ENCODE results near the gene ZNRF4. TPM values are rescaled to one million over a fixed set of nuclear protein-coding genes. Genes with fewer than 3 reads are reported as not detected.
A peak's percentile ranks its signal among the peaks of the same experiment; 100 is the strongest.
"Not testable (repeated sequence)": the region's sequence is repeated elsewhere in the genome, so short reads cannot be mapped to it uniquely, and the experiment has no call there.

Gene ZNRF4
- total RNA-seq, 1 experiment from 2014 or later: not detected

DNA sequence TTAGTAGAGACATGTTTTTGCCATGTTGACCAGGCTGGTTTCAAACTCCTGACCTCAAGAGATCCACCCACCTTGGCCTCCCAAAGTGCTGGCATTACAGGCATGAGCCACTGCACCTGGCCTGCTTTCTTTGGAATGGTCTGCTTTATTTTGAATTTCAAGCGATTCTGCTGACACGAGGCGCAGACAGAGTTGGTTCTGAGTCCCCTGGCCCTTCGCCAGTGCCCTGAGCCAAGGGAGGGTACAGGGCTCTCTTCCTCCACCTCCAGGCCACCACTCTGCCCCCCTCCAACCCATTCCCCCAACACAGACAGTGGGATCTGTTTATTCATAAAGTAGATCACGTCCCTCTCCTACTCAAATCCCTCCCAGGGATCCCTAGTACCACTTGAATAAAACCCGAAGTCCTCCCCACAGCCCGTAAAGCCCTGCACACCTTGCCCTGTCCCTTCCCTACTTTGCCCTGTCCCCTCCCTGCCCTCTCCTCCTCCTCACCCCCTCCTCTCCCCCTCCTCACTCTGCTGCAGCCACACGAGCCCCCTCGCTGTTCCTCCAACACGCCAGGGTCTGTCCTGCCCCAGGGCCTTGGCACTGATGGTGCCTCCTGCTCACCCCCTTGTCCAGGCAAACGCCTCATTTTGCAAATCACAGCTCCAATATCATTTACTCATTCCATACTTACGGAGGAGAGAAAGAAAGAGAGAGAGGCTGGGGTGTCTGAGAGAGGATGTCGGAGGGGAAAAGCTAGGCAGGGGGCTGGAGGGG is 22.4 kb downstream of the ZNRF4 start:
- Histone ChIP-seq H3K9me3 (replicated peaks) (no peaks in the 10 kb centered on the region), H3K4me1 (no peaks in the 10 kb centered on the region), H3K36me3 (no peaks in the 10 kb centered on the region), H3K27ac (no peak overlapping the region), H3K27me3 (peaks cover 3% of the 10 kb centered on the region; the same call in 1 of the 2 replicates), H3K4me3 (no peak overlapping the region)
- no peak for DNase-seq

DNA sequence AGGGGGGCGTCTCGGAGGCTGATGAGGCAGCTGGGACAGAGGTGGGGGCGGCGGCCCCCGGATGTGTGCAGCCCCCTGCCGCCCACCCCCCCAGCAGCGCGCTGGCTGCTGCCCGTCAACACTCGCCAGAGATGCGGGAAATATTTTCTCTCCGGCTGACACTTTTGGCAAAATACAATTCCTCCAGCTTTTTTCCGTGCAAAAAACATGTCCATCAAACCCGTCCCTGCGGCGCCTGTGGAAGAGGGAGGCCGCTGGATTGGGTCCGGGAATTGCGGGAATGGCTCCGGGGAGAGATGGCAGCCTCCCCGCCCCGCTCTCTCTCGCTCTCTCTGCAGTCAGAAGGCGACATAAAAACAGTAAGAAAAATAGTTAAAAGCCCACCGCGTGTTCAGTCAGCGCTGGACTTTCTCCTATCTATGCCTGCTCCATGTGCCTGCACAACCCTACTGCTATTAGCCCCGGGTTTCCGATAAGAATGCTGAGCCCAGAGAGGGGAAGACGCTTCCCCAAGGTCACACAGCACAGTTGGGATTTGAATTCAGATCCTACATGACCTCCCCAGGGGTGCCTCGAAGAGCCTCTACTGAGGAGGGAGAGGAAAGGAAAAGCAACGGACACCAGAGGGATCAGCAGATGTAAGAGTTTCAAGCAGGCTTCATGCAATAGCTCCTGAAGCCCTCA is 23.2 kb downstream of the ZNRF4 start:
- no peak for DNase-seq
- Histone ChIP-seq H3K36me3 (no peaks in the 10 kb centered on the region), H3K4me3 (no peak overlapping the region), H3K4me1 (no peaks in the 10 kb centered on the region), H3K27ac (no peak overlapping the region), H3K9me3 (replicated peaks) (no peaks in the 10 kb centered on the region), H3K27me3 (peaks cover 3% of the 10 kb centered on the region; the same call in 1 of the 2 replicates)

DNA sequence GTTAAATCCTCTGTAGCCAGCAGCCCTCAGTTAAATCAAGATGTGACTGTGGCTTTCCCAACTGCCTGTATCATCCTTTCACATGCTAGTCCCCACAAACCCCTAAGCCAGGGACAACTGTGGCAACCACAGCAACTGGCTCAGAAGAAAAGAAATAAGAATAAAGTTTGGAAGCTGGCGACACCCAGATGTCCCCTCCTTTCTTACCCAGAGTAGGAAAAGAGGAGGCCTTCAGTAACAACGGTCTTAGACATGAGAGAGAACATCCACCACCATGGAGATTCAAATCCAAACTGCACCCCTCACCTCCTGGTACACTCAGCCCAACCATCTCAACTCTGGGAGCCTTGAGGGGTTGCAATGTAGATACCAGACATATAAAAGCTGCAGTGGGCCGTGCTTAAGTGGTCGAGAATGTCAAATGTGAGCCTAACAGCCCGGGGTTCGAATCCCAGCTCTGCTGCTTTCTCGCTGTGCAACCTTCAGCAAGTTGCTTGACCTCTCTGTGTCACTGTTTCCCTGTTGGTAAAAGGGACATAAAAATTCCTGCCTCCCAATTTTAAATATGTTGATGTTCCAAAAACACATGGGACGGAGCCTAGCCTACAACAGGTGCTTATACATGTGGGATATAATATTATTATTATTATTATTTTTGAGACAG is 23.8 kb downstream of the ZNRF4 start:
- peaks cover 3% of the 10 kb centered on the region; the same call in 1 of the 2 replicates for H3K27me3 ChIP-seq
- no peaks in the 10 kb centered on the region for H3K9me3 ChIP-seq (replicated peaks)
- DNase-seq: no peak
- H3K27ac ChIP-seq: no peak overlapping the region
- no peak overlapping the region for H3K4me3 ChIP-seq
- H3K36me3 ChIP-seq: no peaks in the 10 kb centered on the region
- H3K4me1 ChIP-seq: no peaks in the 10 kb centered on the region

- H3K27me3 ChIP-seq: peaks cover 3% of the 10 kb centered on the region; the same call in 1 of the 2 replicates
- no peaks in the 10 kb centered on the region for H3K4me1 ChIP-seq
- no peak overlapping the region for H3K4me3 ChIP-seq
- H3K9me3 ChIP-seq (replicated peaks): no peaks in the 10 kb centered on the region
- no peak for DNase-seq
- no peaks in the 10 kb centered on the region for H3K36me3 ChIP-seq
- H3K27ac ChIP-seq: no peak overlapping the region
Observed at GRCh38 chr19:5479958-5480357, 24.7 kb downstream of the ZNRF4 start.

GRCh38 chr19:5480427-5480836 is 25.2 kb downstream of the ZNRF4 start:
- no peak overlapping the region for H3K4me3 ChIP-seq
- no peak overlapping the region for H3K27ac ChIP-seq
- DNase-seq: peak; percentile 24 to 56
- no peaks in the 10 kb centered on the region for H3K9me3 ChIP-seq (replicated peaks)
- no peaks in the 10 kb centered on the region for H3K4me1 ChIP-seq
- H3K27me3 ChIP-seq: peaks cover 3% of the 10 kb centered on the region; the same call in 1 of the 2 replicates
- no peaks in the 10 kb centered on the region for H3K36me3 ChIP-seq

GRCh38 chr19:5481957-5482356 is 26.7 kb downstream of the ZNRF4 start:
- Histone ChIP-seq H3K4me3 (no peak overlapping the region), H3K27me3 (peaks cover 3% of the 10 kb centered on the region; the same call in 1 of the 2 replicates), H3K4me1 (no peaks in the 10 kb centered on the region), H3K36me3 (no peaks in the 10 kb centered on the region), H3K9me3 (replicated peaks) (no peaks in the 10 kb centered on the region), H3K27ac (no peak overlapping the region)
- DNase-seq: no peak

GRCh38 chr19:5484398-5485285 is 29.4 kb downstream of the ZNRF4 start:
- no peak for DNase-seq
- no peaks in the 10 kb centered on the region for H3K36me3 ChIP-seq
- no peaks in the 10 kb centered on the region for H3K4me1 ChIP-seq

GRCh38 chr19:5485286-5485636 is 30.0 kb downstream of the ZNRF4 start:
- H3K9me3 ChIP-seq (replicated peaks): no peaks in the 10 kb centered on the region
- no peaks in the 10 kb centered on the region for H3K36me3 ChIP-seq
- no peak overlapping the region for H3K27ac ChIP-seq
- H3K27me3 ChIP-seq: no peaks in the 10 kb centered on the region; the same call in 1 of the 2 replicates
- no peak overlapping the region for H3K4me3 ChIP-seq
- DNase-seq: no peak
- H3K4me1 ChIP-seq: no peaks in the 10 kb centered on the region

More at GRCh38 chr19:5484398-5485285, 29.4 kb downstream of the ZNRF4 start:
- no peak overlapping the region for H3K4me3 ChIP-seq
- H3K27ac ChIP-seq: no peak overlapping the region
- no peaks in the 10 kb centered on the region; the same call in 1 of the 2 replicates for H3K27me3 ChIP-seq
- H3K9me3 ChIP-seq (replicated peaks): no peaks in the 10 kb centered on the region

- H3K27ac ChIP-seq; DNase-seq; H3K4me1 ChIP-seq; H3K36me3 ChIP-seq; H3K4me3 ChIP-seq; H3K27me3 ChIP-seq; H3K9me3 ChIP-seq (replicated peaks): not testable (repeated sequence)
Observed at GRCh38 chr19:5485658-5486057, 30.4 kb downstream of the ZNRF4 start.

GRCh38 chr19:5487222-5487621 is 32.0 kb downstream of the ZNRF4 start:
- no peak overlapping the region for H3K4me3 ChIP-seq
- peaks cover 7% of the 10 kb centered on the region; the same call in 1 of the 2 replicates for H3K27me3 ChIP-seq
- H3K36me3 ChIP-seq: no peaks in the 10 kb centered on the region
- no peaks in the 10 kb centered on the region for H3K4me1 ChIP-seq
- no peak overlapping the region for H3K27ac ChIP-seq
- no peaks in the 10 kb centered on the region for H3K9me3 ChIP-seq (replicated peaks)
- DNase-seq: no peak

GRCh38 chr19:5489551-5489950 is 34.3 kb downstream of the ZNRF4 start:
- H3K9me3 ChIP-seq (replicated peaks): no peaks in the 10 kb centered on the region
- no peaks in the 10 kb centered on the region for H3K4me1 ChIP-seq
- DNase-seq: no peak
- H3K36me3 ChIP-seq: no peaks in the 10 kb centered on the region
- H3K27ac ChIP-seq: no peak overlapping the region
- H3K27me3 ChIP-seq: peaks cover 21% of the 10 kb centered on the region
- no peak overlapping the region for H3K4me3 ChIP-seq

- Histone ChIP-seq H3K9me3 (replicated peaks) (no peaks in the 10 kb centered on the region), H3K4me1 (no peaks in the 10 kb centered on the region), H3K27me3 (peaks cover 21% of the 10 kb centered on the region), H3K36me3 (no peaks in the 10 kb centered on the region), H3K4me3 (no peak overlapping the region), H3K27ac (no peak overlapping the region)
- DNase-seq: no peak
Observed at GRCh38 chr19:5491565-5491964, 36.3 kb downstream of the ZNRF4 start.

DNA sequence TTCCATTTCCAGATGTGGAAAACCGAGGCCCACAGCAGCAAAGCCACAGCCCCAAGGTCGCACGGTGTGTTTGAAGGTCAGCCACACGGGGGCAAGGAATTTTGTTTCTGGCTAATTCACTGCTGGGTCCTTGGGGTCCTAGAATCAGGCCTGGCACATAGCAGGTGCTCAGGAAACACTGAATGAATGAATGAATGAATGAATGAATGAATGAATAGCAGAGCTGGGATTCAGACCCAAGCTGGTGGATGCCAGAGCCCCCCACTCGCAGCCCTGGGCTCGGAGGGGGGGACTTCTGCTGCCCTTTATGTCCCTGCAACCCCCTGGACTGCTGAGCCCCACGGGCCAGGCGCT is 37.0 kb downstream of the ZNRF4 start:
- no peak overlapping the region for H3K4me3 ChIP-seq
- no peaks in the 10 kb centered on the region for H3K9me3 ChIP-seq (replicated peaks)
- no peaks in the 10 kb centered on the region for H3K36me3 ChIP-seq
- peaks cover 21% of the 10 kb centered on the region for H3K27me3 ChIP-seq
- no peak for DNase-seq
- no peaks in the 10 kb centered on the region for H3K4me1 ChIP-seq
- H3K27ac ChIP-seq: no peak overlapping the region

DNA sequence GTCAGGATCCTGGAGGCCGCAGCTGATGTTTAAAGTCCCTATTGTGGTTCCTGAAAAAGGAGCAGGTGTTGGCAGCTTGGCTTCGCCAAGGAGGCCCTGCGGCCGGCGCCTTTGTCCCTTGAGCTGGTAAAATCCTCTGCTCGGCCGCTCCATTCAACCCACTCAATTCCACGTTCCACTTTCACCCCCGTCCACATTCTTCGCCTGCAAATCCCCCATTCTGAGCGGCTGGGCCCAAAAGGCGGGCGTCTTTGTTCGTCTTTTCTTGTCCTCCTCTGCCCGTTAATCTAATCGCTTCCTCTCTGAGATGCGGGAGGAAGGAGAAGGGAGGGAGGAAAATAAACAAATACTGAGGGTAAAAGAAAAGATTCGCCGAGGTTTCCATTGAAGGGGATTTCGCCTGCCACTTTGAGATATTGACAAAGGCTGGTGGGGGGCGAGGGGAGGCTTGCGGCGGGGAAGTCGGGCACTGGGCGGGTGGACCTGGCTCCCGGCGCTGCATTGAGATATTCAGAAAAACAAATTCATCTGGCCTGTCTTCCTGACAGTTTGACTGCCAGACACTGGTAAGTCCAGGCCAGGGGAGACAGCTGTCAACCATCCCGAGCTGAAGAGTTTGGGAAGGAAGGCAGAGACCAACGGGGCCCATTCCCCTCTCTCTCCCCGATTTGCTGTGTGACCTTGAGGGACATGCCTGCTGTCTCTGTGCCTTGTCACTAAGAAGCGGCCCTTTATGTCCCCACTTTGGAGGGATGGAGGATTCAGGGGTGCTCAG is 37.6 kb downstream of the ZNRF4 start:
- Histone ChIP-seq H3K4me3 (no peak overlapping the region), H3K36me3 (no peaks in the 10 kb centered on the region), H3K27me3 (peaks cover 21% of the 10 kb centered on the region), H3K4me1 (no peaks in the 10 kb centered on the region), H3K9me3 (replicated peaks) (no peaks in the 10 kb centered on the region), H3K27ac (no peak overlapping the region)
- DNase-seq: peak in 1 of 2 experiments; percentile 31

Data from SJCRH30 (cell line).